Keratinocyte (primary cell): ENCODE data around the gene IRF8.

Experiments used
- CTCF ChIP-seq, 3 experiments: IDR thresholded peaks in 1 of 3; conservative IDR thresholded peaks in 1 of 3; optimal IDR thresholded peaks in 1 of 3; 2 replicates in 2 of 3; 3 replicates in 1 of 3; pipeline versions ENCODE3 to v1.5.1; 2011; ENCODE audit warnings: low read length in 3 of 3, mild to moderate bottlenecking in 3 of 3, moderate library complexity in 2 of 3, control low read depth in 1 of 3, inconsistent platforms in 1 of 3; ENCODE audit not compliant: insufficient read depth in 2 of 3; ENCODE audit errors: extremely low read depth in 1 of 3
- EZH2 ChIP-seq: IDR thresholded peaks from one replicate; pipeline ENCODE4 v1.6.1; 2012; ENCODE audit warnings: inconsistent platforms, mild to moderate bottlenecking, low read length, moderate library complexity

- TF ChIP-seq CTCF (optimal IDR thresholded peaks at IDR 0.05 in 1 of 3, IDR thresholded peaks at IDR 0.05 in 1 of 3, conservative IDR thresholded peaks at IDR 0.05 in 1 of 3; ENCODE audit: extremely low read depth in 1 of 3, insufficient read depth in 2 of 3, low read length in 3 of 3) (no peak), EZH2 (no peak)
These were observed 37.2 kb downstream of the IRF8 start for GRCh38 chr16:85935974-85936760.
